GM18861 (cell line): Measurements from ENCODE around the gene CRK.
"Not testable (repeated sequence)": the region's sequence is repeated elsewhere in the genome, so short reads cannot be mapped to it uniquely, and the experiment has no call there.

Source experiments
- ATAC-seq: cut with Tn5 transposase; IDR thresholded peaks from one replicate; pipeline ENCODE4 v1.9.1; 2021; ENCODE audit not compliant: unreplicated experiment

CRK gene

DNA sequence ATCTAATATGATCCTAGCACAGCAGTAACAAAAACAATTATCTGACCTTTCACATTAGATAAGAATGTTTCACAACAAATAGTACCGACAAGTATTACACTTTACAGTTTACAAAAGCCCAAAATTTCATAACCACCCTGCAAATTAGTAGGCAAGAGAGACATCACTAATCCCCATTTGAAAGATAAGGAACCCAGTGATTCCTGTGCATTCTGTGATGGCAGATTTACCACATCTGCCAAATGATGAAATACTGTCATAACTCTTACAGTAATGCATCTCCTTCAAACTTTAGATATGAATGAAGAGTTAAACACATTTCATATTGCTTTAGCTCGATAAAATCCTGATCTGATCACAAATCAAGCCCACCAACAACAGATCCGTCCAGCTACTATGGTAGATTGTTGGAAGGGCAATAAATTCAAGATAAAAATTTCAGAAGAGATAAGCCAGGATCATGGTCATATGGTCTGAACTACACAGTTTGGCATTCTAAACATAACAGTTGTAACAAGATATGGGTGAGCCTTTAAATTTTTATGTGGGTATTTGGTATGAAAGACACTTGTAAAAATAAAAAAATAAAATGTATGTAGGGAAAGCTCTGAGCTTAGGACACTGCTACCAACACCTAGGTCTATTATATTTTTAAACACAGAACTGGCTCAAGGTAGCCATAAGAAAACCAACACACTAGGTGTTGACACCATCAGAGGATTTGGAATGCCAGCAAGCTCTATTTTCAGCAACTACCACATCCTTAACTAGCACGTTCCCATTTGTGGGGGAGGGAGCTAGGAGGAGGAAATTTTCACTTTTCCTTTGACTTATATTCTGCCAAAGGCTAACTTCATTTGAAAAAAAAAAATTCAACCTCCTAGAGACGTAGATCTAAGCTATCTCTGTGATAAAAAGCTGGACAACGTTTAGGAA is 65.3 kb downstream of the CRK start:
- no peak for ATAC-seq

DNA sequence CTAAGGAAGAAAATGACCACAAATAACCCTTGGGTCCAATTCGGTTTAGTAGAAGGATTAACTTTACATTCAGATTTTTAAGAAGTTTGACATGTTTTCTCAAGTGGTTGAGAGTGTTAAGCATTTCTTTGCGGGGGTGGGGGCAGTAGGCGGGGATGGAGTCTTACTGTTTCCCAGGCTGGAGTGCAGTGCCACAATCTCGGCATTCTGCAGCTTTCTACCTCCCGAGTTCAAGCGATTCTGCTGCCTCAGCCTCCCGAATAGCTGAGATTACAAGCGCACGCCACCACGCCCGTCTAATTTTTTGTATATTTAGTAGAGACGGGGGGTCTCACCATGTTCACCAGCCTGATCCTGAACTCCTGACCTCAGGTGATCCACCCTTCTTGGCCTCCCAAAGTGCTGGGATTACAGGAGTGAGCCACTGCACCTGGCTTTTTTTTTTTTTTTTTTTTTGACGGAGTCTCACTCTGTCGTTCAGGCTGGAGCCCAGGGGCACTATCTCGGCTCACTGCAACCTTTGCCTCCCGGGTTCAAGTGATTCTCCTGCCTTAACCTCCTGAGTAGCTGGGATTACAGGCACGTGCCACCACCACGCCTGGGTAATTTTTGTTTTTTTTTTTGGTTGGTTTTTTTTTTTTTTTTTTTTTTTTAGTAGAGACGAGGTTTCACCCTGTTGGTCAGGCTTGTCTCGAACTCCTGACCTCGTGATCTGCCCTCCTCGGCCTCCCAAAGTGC is 68.4 kb downstream of the CRK start:
- not testable (repeated sequence) for ATAC-seq

DNA sequence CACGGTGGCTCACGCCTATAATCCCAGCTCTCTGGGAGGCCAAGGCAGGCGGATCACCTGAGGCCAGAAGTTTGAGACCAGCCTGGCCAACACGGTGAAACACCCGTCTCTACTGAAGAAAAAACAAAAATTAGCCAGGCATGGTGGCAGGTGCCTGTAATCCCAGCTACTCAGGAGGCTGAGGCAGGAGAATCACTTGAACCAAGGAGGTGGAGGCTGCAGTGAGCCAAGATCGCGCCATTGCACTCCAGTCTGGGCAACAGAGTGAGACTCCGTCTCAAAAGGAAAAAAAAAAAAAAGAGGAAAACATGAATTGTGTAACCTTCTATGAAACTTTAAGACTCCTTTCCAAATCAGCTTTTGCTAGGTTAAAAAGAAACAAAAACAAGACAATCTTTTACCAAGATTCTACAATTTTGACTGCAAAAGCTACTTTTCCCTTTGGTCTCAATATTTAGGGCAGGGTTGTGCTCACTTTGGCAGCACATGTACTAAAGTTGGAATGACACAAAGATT is 69.3 kb downstream of the CRK start:
- ATAC-seq: not testable (repeated sequence)

DNA sequence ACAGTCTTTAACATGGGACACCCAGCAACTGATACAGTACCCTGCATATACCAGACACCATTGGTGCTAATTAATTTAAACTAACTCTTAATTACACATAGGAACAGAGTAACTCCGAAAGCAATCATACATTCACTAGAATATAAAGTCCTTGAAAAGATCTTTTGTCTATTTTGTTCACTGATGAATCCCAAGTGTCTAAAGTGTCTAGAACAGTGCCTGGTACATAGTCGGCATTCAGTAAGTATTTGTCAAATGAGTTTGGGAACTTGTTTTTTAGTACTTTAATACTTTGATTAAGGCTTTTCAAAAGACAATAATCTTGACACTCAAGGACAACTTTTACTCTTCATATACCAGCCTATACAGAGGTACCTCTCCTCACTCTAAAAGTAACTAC is 69.8 kb downstream of the CRK start:
- ATAC-seq: no peak

DNA sequence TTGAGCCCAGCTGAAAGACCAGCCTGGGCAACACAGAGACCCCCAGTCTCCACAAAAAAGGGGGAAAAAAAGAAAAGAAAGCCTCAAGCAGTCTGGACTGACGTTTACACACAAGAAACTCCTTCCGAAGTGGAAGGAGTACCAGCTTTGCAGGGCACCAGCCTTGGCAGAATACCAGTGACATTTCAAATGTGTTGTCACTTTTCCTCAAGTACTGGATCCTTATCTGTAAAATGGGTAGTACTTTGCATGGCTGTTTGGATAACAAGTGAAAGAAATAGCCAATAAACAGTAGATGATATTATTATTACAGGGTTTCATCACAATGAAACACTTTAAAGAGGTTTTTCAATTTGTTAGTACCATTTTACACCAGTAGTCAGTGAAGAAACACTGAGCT is 70.2 kb downstream of the CRK start:
- no peak for ATAC-seq

DNA sequence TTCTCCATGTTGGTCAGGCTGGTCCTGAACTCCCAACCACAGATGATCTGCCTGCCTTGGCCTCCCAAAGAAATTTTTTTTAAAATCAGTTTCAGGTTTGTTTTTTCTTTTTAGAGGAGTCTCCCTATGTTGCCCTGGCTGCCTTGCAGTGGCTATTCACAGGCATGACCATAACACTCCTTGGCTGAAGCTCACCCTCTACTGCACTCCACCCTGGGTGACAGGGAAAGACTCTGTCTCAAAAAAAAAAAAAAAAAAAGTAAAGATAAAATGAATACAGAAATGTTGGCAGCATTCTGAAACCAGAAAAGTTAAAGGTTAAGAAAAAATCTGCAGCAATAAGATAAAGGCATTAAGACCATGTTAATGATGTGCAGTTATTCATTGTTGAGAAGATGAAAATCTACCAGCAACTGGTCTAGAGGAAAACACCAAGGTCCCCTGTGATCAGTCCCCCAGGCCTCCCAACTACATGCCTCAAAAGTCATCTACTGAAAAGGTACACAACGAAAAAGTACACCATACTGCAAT is 71.1 kb downstream of the CRK start:
- no peak for ATAC-seq

DNA sequence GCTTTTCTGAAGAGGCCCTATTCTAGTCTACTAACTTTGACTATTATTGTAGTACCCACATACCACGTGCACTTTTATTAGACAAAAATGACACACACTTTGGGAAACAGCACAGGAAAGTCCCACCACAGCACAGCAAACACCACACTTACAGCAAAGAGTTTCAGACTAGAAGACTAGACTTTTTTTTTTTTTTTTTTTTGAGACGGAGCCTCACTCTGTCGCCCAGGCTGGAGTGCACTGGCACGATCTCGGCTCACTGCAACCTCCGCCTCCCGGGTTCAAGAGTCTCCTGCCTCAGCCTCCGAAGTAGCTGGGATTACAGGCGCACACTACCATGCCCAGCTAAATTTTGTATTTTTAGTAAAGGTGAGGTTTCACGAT is 76.1 kb downstream of the CRK start:
- ATAC-seq: no peak

DNA sequence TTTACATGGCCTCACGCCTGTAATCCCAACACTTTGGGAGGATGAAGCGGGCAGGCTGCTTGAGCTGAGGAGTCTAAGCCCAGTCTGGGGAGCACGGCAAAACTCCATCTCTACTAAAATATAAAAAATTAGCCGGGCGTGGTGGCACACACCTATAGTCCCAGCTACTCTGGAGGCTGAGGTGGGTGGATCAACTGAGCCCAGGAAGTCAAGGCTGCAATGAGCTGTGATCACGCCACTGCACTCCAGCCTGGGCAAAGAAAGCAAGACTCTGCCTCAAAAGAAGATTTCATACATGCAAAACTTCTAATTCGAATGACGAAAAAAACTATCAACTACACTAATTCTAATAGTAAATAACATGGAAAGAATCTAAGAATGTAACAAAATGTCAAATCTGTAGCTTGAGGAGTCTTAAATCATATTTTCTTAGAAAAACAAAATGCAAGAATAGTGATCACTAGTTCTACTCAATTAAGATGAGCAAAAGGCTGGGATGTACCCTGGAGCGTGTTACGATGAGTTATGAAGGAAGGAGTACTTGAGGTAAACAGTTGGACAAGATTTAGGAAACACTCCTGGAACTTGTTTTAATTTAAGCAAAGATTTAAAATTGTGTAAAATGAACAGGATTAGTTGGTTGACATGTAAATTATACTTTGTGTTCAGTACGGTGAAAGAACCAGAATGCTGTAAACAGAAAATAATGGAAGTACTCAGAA is 76.7 kb downstream of the CRK start:
- no peak for ATAC-seq

DNA sequence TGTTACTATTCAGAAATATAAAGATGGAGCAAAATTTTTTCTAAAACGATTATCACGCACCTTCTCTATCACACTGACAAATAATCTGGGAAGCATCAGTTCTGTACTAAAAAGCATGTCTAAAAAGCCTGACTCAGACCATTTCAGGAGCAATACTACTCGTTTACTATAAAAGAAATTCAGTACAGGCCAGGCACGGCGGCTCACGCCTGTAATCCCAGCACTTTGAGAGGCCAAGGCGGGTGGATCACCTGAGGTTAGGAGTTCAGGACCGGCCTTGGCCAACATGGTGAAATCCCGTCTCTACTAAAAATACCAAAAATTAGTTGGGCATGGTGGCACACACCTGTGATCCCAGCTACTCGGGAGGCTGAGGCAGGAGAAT is 77.6 kb downstream of the CRK start:
- not testable (repeated sequence) for ATAC-seq

DNA sequence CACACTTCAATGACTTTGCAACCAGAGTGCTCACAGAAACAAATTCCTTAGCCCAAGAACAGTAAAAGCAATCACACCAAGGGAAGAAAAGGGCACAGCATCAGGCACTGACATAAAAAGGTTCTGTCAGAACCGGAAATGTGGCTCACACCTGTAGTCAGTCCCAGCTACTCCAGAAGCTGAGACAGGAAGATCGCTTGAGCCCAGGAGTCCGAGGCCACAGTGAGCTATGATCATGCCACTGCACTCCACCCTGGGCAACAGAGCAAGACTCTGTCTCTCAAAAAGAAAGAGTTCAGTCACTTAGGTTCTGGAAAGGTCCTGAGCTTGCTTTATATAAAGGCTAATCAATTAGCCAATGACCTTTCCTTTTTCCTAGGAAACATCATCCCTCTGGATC is 78.7 kb downstream of the CRK start:
- ATAC-seq: no peak

DNA sequence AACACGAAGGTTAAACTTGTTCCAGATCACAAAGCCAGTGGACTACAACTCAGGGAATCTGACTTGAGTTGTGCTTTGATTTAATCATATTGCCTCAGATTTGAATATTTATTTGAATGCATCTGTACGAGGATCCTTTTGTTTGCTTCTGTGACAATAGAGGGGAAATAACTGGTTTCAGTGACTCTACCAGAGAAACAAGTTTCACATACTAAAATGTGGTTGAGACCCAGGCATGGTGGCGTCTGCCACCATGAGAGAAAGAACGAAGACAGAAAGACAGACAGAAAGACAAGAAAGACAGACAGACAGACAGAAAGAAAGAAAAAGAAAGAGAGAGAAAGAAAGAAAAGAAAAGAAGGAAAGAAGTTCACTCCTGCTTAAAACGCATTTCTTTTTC is 80.0 kb downstream of the CRK start:
- no peak for ATAC-seq

DNA sequence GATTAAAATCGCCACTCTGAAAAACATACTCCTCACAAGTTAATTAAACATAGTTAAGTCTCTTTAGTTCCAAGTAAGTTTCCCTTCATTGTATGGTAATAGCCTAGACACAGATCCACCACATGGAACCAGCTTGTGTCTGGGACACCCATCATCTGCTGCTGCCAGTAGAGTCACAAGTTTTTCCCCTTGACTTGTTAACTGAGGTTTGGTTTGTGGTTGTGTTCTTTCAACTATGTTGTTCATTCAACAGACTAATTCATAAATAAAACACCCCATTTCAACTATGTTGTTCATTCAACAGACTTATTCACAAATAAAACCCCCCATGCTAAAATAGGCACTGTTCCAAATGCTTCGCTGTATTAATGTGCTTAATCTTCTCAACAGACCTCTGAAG is 80.4 kb downstream of the CRK start:
- ATAC-seq: no peak

DNA sequence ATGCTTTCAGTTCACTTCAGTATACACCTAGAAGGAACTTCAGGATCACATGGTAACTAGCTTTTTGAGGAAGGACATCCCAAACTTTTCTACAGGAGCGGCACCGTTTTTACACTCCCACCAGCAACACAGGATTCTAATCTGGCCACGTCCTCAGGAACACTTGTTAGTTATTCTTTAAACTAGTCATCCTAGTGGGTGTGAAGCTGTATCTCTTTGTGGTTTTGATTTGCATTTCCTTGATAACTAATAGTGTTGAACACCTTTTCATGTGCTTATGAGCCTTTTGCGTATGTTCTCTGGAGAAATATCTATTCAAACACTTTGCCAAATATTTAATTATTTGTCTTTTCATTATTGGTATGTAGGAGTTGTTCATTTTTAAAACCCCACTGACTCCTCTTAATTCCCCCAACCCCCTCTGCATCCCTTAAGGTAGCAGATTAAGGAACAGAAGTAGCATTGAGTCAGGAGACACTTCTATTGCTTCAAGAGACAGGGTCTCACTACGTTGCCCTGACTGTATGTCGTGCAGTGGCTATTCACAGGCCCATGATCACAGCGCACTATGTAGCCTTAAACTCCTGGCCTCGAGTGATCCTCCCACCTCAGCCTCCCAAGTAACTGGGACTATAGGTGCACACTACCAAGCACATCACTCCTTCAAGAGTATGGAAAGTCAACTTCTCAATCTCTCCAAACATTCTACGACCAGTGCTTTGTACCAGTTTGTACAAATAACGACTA is 81.4 kb downstream of the CRK start:
- ATAC-seq: no peak

DNA sequence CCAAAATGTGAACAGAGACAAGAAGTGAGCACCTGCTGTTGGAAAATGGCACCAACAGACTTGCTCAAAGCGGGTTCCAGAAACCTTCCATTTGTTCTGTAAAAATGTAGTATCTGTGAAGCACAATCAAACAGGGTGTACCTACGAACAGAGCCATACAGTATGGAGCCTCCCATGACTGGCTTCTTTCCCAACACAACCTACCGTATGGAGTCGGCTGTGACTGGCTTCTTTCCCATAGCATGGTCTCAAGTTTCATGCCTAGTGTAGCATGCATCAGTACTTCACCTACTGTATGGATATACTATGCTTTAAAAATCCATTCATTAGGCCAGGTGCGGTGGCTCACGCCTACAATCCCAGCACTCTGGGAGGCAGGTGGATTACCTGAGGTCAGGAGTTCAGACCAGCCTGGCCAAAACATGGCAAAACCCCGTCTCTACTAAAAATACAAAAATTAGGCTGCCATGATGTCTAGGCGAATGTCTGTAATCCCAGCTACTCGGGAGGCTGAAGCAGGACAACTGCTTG is 82.3 kb downstream of the CRK start:
- no peak for ATAC-seq

DNA sequence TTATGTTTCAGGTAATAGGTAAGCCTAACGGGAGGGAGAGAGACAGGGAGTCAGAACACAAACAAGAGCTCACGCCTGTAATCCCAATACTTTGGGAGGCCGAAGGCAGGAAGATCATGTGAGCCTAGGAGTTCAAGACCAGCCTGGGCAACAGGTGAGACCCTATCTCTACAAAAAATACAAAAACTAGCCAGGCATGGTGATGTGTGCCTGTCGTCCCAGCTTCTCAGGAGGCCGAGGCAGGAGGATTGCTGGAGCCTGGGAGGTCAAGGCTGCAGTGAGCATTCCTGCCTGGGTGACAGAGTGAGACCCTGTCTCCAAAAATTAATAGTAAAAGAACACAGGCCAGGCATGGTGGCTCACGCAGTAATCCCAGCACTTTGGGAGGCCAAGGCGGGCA is 83.4 kb downstream of the CRK start:
- ATAC-seq: no peak

DNA sequence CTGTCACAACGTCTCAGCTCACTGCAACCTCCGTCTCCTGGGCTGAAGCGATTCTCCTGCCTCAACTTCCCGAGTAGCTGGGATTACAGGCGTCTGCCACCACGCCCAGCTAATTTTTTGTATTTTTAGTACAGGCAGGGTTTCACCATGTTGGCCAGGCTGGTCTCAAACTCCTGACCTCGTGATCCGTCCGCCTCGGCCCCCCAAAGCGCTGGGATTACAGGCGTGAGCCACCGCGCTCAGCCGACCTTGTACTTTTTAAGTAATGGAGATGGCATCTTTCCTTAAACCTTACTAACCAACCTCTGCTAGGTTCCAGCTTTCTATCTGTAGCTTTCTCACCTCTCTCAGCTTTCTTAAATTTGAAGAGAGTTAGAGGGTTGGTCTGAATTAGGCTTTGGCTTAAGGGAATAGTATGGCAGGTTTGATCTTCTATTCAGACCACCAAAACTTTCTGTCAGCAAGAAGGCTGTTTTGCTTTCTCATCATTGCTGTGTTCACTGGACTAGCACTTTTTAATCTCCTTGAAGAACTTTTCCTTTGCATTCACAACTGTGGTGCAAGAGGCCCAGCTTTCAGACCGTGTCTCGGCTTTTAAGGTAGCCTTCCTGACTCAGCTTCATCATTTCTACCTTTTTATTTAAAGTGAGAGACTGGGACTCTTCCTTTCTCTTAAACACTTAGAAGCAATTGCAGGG is 84.0 kb downstream of the CRK start:
- ATAC-seq: no peak
